CD8-positive, alpha-beta memory T cell (primary cell): ENCODE results near the gene TRIM6. TPM values are rescaled to one million over a fixed set of nuclear protein-coding genes. Genes with fewer than 3 reads are reported as not detected.
"Not testable (repeated sequence)": the region's sequence is repeated elsewhere in the genome, so short reads cannot be mapped to it uniquely, and the experiment has no call there.

Source experiments
- CTCF ChIA-PET: fragments of 350-600 bp; sonication (Branson Sonifier 250); formaldehyde crosslinking; loops from one replicate; lab custom pipeline; 2021; ENCODE audit warnings: antibody characterized with exemption; lab: Charles Lee
- POLR2A ChIA-PET: fragments of 350-600 bp; sonication (Branson Sonifier 250); formaldehyde crosslinking; loops from one replicate; lab custom pipeline; 2021; ENCODE audit warnings: antibody characterized with exemption; lab: Charles Lee
- DNase-seq, 5 donors: peaks; one replicate each; pipeline versions ENCODE4 v3.0.0 to v3.0.0-alpha.2; 2020 to 2022; ENCODE audit warnings: mixed read lengths in 1 of 5
- H3K27ac ChIP-seq: one replicate; pipeline ENCODE4 v1.7.0; 2013; ENCODE audit warnings: low read depth, mild to moderate bottlenecking, low read length, moderate library complexity
- H3K27me3 ChIP-seq: 2 replicates; pipeline ENCODE4 v1.7.0; 2013; ENCODE audit warnings: low read length, mild to moderate bottlenecking; ENCODE audit not compliant: insufficient read depth, poor library complexity, severe bottlenecking
- H3K36me3 ChIP-seq: 2 replicates; pipeline ENCODE4 v1.7.0; 2013; ENCODE audit warnings: mild to moderate bottlenecking, low read length, moderate library complexity; ENCODE audit not compliant: insufficient read depth
- H3K4me1 ChIP-seq: 2 replicates; pipeline ENCODE4 v1.7.0; 2013; ENCODE audit warnings: mild to moderate bottlenecking, low read length, moderate library complexity; ENCODE audit not compliant: insufficient read depth
- H3K4me3 ChIP-seq: 2 replicates; pipeline ENCODE4 v1.7.0; 2013; ENCODE audit warnings: mild to moderate bottlenecking, low read length
- H3K9me3 ChIP-seq: 2 replicates; pipeline ENCODE4 v1.7.0; 2013; ENCODE audit warnings: mild to moderate bottlenecking, low read length
- H3K27ac Mint-ChIP-seq, 8 donors: one replicate each; pipeline ENCODE4 v1.8.0; 2020 to 2021; ENCODE audit warnings: mixed read lengths in 8 of 8, mild to moderate bottlenecking in 6 of 8, inconsistent platforms in 3 of 8, moderate library complexity in 3 of 8
- H3K27me3 Mint-ChIP-seq, 2 donors: one replicate each; pipeline ENCODE4 v1.8.0; 2020 to 2021; ENCODE audit warnings: mixed read lengths in 2 of 2, mild to moderate bottlenecking in 1 of 2, moderate library complexity in 1 of 2
- H3K36me3 Mint-ChIP-seq, 3 donors: one replicate each; pipeline ENCODE4 v1.8.0; 2020 to 2021; ENCODE audit warnings: mixed read lengths in 3 of 3, inconsistent platforms in 1 of 3, mild to moderate bottlenecking in 1 of 3
- H3K4me1 Mint-ChIP-seq, 3 donors: one replicate each; pipeline ENCODE4 v1.8.0; 2020 to 2021; ENCODE audit warnings: mixed read lengths in 3 of 3, inconsistent platforms in 1 of 3, mild to moderate bottlenecking in 1 of 3
- H3K4me3 Mint-ChIP-seq, 7 donors: one replicate each; pipeline ENCODE4 v1.8.0; 2020 to 2021; ENCODE audit warnings: mixed read lengths in 7 of 7, mild to moderate bottlenecking in 6 of 7, moderate library complexity in 4 of 7, inconsistent platforms in 2 of 7
- H3K9me3 Mint-ChIP-seq, 5 donors: one replicate each; pipeline ENCODE4 v1.8.0; 2020 to 2022; ENCODE audit warnings: mixed read lengths in 5 of 5, mild to moderate bottlenecking in 3 of 5, moderate library complexity in 2 of 5, inconsistent platforms in 1 of 5
- polyA plus RNA-seq: library from polyadenylated mRNA; unstranded; fragments of 300-500 nt; fragmentation: Illumina TruSeq; gene quantifications from one replicate; pipeline ENCODE4 v1.2.3, GENCODE V29; 2021
- total RNA-seq, 2 experiments: library from RNA; stranded (reverse); gene quantifications; one replicate each; pipeline ENCODE4 v1.2.3, GENCODE V29; 2021

The TRIM6 gene
- total and polyA plus RNA-seq, 3 experiments from 2014 or later = 0.20 TPM; not detected in 2

- CTCF ChIA-PET = no interaction called here
- no peaks in the 10 kb centered on the region for H3K9me3 ChIP-seq
- Mint-ChIP-seq H3K9me3 (peaks cover 0 to 2% (median 0%) of the 10 kb centered on the region in 5 donors), H3K4me1 (peaks cover 4 to 7% (median 6%) of the 10 kb centered on the region in 3 donors), H3K27me3 (peaks cover 3 to 4% of the 10 kb centered on the region in 2 donors), H3K4me3 (no peak overlapping the region), H3K36me3 (peaks cover 0 to 10% (median 0%) of the 10 kb centered on the region in 3 donors), H3K27ac (no peak overlapping the region)
- no peak for DNase-seq
- no peaks in the 10 kb centered on the region for H3K36me3 ChIP-seq
- H3K27ac ChIP-seq = no peak overlapping the region
- POLR2A ChIA-PET = no interaction called here
- no peaks in the 10 kb centered on the region for H3K4me1 ChIP-seq
- no peaks in the 10 kb centered on the region for H3K27me3 ChIP-seq
- no peak overlapping the region for H3K4me3 ChIP-seq
Measured at GRCh38 chr11:5564259-5565019, 32.0 kb upstream of the TRIM6 start.

- Mint-ChIP-seq H3K36me3 (no peaks in the 10 kb centered on the region), H3K27ac (no peak overlapping the region), H3K4me1 (no peaks in the 10 kb centered on the region), H3K9me3 (no peaks in the 10 kb centered on the region), H3K4me3 (no peak overlapping the region), H3K27me3 (peaks cover 4 to 8% of the 10 kb centered on the region in 2 donors)
- H3K27ac ChIP-seq = no peak overlapping the region
- CTCF ChIA-PET = no interaction called here
- H3K4me3 ChIP-seq = no peak overlapping the region
- H3K36me3 ChIP-seq = no peaks in the 10 kb centered on the region
- H3K4me1 ChIP-seq = no peaks in the 10 kb centered on the region
- POLR2A ChIA-PET = no interaction called here
- no peaks in the 10 kb centered on the region for H3K27me3 ChIP-seq
- no peaks in the 10 kb centered on the region for H3K9me3 ChIP-seq
- DNase-seq = no peak
Measured at GRCh38 chr11:5574654-5575053, 21.8 kb upstream of the TRIM6 start.

- Histone ChIP-seq H3K4me1 (no peaks in the 10 kb centered on the region), H3K27me3 (no peaks in the 10 kb centered on the region), H3K9me3 (no peaks in the 10 kb centered on the region), H3K27ac (no peak overlapping the region), H3K4me3 (no peak overlapping the region), H3K36me3 (no peaks in the 10 kb centered on the region)
- Mint-ChIP-seq H3K4me3 (no peak overlapping the region), H3K27ac (no peak overlapping the region), H3K4me1 (no peaks in the 10 kb centered on the region), H3K27me3 (peaks cover 4 to 8% of the 10 kb centered on the region in 2 donors), H3K36me3 (no peaks in the 10 kb centered on the region), H3K9me3 (no peaks in the 10 kb centered on the region)
- POLR2A ChIA-PET = no interaction called here
- no peak for DNase-seq
- CTCF ChIA-PET = no interaction called here
Measured at GRCh38 chr11:5575152-5575551, 21.3 kb upstream of the TRIM6 start.

- no peak for DNase-seq
- H3K4me1 ChIP-seq = no peaks in the 10 kb centered on the region
- Mint-ChIP-seq H3K4me1 (no peaks in the 10 kb centered on the region), H3K27ac (no peak overlapping the region), H3K27me3 (no peaks in the 10 kb centered on the region), H3K36me3 (no peaks in the 10 kb centered on the region), H3K9me3 (no peaks in the 10 kb centered on the region), H3K4me3 (no peak overlapping the region)
- H3K4me3 ChIP-seq = no peak overlapping the region
- ChIA-PET POLR2A (no interaction called here), CTCF (no interaction called here)
- H3K27me3 ChIP-seq = no peaks in the 10 kb centered on the region
- no peaks in the 10 kb centered on the region for H3K9me3 ChIP-seq
- H3K27ac ChIP-seq = no peak overlapping the region
- H3K36me3 ChIP-seq = no peaks in the 10 kb centered on the region
Measured at GRCh38 chr11:5577101-5577500, 19.3 kb upstream of the TRIM6 start.

- peaks cover 0 to 4% (median 0%) of the 10 kb centered on the region in 5 donors for H3K9me3 Mint-ChIP-seq
- POLR2A ChIA-PET = no interaction called here
Measured at GRCh38 chr11:5580577-5580976, 15.9 kb upstream of the TRIM6 start, which contains the start of gene OR52B6. Gene OR52B6, plus strand, starts transcription at chr11:5580877. Its CDS starts 0 bp downstream, at chr11:5580877.

GRCh38 chr11:5581014-5581413, 15.4 kb upstream of the TRIM6 start:
- POLR2A ChIA-PET = no interaction called here
- CTCF ChIA-PET = no interaction called here
- Mint-ChIP-seq H3K36me3 (no peaks in the 10 kb centered on the region), H3K27ac (no peak overlapping the region), H3K9me3 (peaks cover 0 to 4% (median 0%) of the 10 kb centered on the region in 5 donors), H3K4me3 (no peak overlapping the region), H3K27me3 (no peaks in the 10 kb centered on the region), H3K4me1 (no peaks in the 10 kb centered on the region)
- Histone ChIP-seq H3K27ac (no peak overlapping the region), H3K4me1 (no peaks in the 10 kb centered on the region), H3K27me3 (no peaks in the 10 kb centered on the region), H3K36me3 (no peaks in the 10 kb centered on the region), H3K4me3 (no peak overlapping the region), H3K9me3 (no peaks in the 10 kb centered on the region)
- DNase-seq = no peak

More at GRCh38 chr11:5580577-5580976, 15.9 kb upstream of the TRIM6 start, which contains the start of gene OR52B6:
- Histone ChIP-seq H3K9me3 (no peaks in the 10 kb centered on the region), H3K27ac (no peak within 1 kb of the TSS), H3K4me3 (no peak within 1 kb of the TSS), H3K4me1 (no peaks in the 10 kb centered on the region), H3K27me3 (no peaks in the 10 kb centered on the region), H3K36me3 (no peaks in the 10 kb centered on the region)
- Mint-ChIP-seq H3K36me3 (no peaks in the 10 kb centered on the region), H3K4me3 (no peak within 1 kb of the TSS), H3K4me1 (no peaks in the 10 kb centered on the region), H3K27me3 (no peaks in the 10 kb centered on the region), H3K27ac (no peak within 1 kb of the TSS)
- CTCF ChIA-PET = no interaction called here
- no peak for DNase-seq

- H3K4me3 ChIP-seq, H3K9me3 Mint-ChIP-seq, H3K27me3 Mint-ChIP-seq, POLR2A ChIA-PET, H3K36me3 Mint-ChIP-seq, H3K27ac Mint-ChIP-seq, H3K9me3 ChIP-seq, H3K4me1 ChIP-seq, DNase-seq, H3K27ac ChIP-seq, H3K4me3 Mint-ChIP-seq, H3K27me3 ChIP-seq, H3K4me1 Mint-ChIP-seq, CTCF ChIA-PET, H3K36me3 ChIP-seq: not testable (repeated sequence)
Measured at GRCh38 chr11:5584458-5584857, 12.0 kb upstream of the TRIM6 start.

GRCh38 chr11:5589906-5590305, 6.5 kb upstream of the TRIM6 start:
- H3K9me3 Mint-ChIP-seq, H3K27ac ChIP-seq, H3K27me3 Mint-ChIP-seq, H3K36me3 Mint-ChIP-seq, H3K4me3 ChIP-seq, H3K27ac Mint-ChIP-seq, POLR2A ChIA-PET, H3K4me1 ChIP-seq, H3K9me3 ChIP-seq, H3K4me3 Mint-ChIP-seq, H3K36me3 ChIP-seq, DNase-seq, H3K4me1 Mint-ChIP-seq, H3K27me3 ChIP-seq: not testable (repeated sequence)
- CTCF ChIA-PET = interaction anchor here (1.5 kb wide), 1 partner anchor 9 kb away, joined by 3 read pairs; no protein-coding TSS in a partner anchor
